CD14-positive monocyte (primary cell): ENCODE results near the gene PCGF5. TPM values are rescaled to one million over a fixed set of nuclear protein-coding genes. Genes with fewer than 3 reads are reported as not detected.
"Not testable (repeated sequence)": the region's sequence is repeated elsewhere in the genome, so short reads cannot be mapped to it uniquely, and the experiment has no call there.

Source experiments
- DNase-seq, 3 donors: peaks; one replicate each; pipeline ENCODE4 v3.0.0-alpha.2; 2011 to 2022
- H2AFZ ChIP-seq: 2 replicates; pipeline ENCODE4 v1.6.0; 2012; ENCODE audit warnings: mild to moderate bottlenecking, low read depth, low read length, inconsistent platforms; ENCODE audit not compliant: insufficient read depth, poor library complexity, severe bottlenecking
- H3K27ac ChIP-seq, 2 donors: 1 replicate in 1 of 2; 2 replicates in 1 of 2; pipeline ENCODE4 v1.5.1; 2012 to 2013; ENCODE audit warnings: low read length in 2 of 2, control low read depth in 1 of 2, inconsistent platforms in 1 of 2, low read depth in 1 of 2, mild to moderate bottlenecking in 1 of 2
- H3K27me3 ChIP-seq, 2 donors: one replicate each; pipeline versions ENCODE4 v1.6.0 to v1.6.1; 2011 to 2013; ENCODE audit warnings: low read length in 2 of 2; ENCODE audit not compliant: control insufficient read depth in 2 of 2, insufficient read depth in 2 of 2
- H3K36me3 ChIP-seq, 2 donors: replicated peaks in 1 of 2; 1 replicate in 1 of 2; 2 replicates in 1 of 2; pipeline versions ENCODE4 v1.5.1 to v1.6.1; 2012 to 2013; ENCODE audit warnings: low read length in 2 of 2, control low read depth in 1 of 2, inconsistent platforms in 1 of 2, mild to moderate bottlenecking in 1 of 2; ENCODE audit not compliant: insufficient read depth in 2 of 2, control insufficient read depth in 1 of 2
- H3K4me1 ChIP-seq, 2 donors: 1 replicate in 1 of 2; 2 replicates in 1 of 2; pipeline versions ENCODE4 v1.5.1 to v1.6.1; 2012 to 2013; ENCODE audit warnings: low read length in 2 of 2, control low read depth in 1 of 2, inconsistent platforms in 1 of 2, mild to moderate bottlenecking in 1 of 2, moderate library complexity in 1 of 2; ENCODE audit not compliant: insufficient read depth in 2 of 2, control insufficient read depth in 1 of 2
- H3K4me2 ChIP-seq: replicated peaks from 2 replicates; pipeline ENCODE3; 2012; ENCODE audit warnings: low read length, moderate library complexity, mild to moderate bottlenecking; ENCODE audit not compliant: poor library complexity, severe bottlenecking; ENCODE audit errors: extremely low read depth
- H3K4me3 ChIP-seq, 3 experiments: fragments of 200-600 bp in 1 of 3; sonication (generic) in 1 of 3; replicated peaks in 1 of 3; 1 replicate in 2 of 3; 2 replicates in 1 of 3; pipeline ENCODE4 v1.5.1; 2011 to 2013; ENCODE audit warnings: low read length in 3 of 3, mild to moderate bottlenecking in 3 of 3, control low read depth in 2 of 3, low read depth in 2 of 3, inconsistent platforms in 1 of 3, moderate library complexity in 1 of 3
- H3K79me2 ChIP-seq: 2 replicates; pipeline ENCODE4 v1.6.0; 2012; ENCODE audit warnings: mild to moderate bottlenecking, control low read depth, inconsistent platforms, low read length, moderate library complexity; ENCODE audit not compliant: insufficient read depth
- H3K9ac ChIP-seq: 2 replicates; pipeline ENCODE4 v1.6.0; 2017; ENCODE audit warnings: low read length, mild to moderate bottlenecking; ENCODE audit not compliant: insufficient read depth, poor library complexity, severe bottlenecking
- H3K9me3 ChIP-seq, 2 donors: replicated peaks in 1 of 2; 1 replicate in 1 of 2; 2 replicates in 1 of 2; pipeline versions ENCODE4 v1.5.1 to v1.6.1; 2012 to 2013; ENCODE audit warnings: low read length in 2 of 2, control low read depth in 1 of 2; ENCODE audit not compliant: control insufficient read depth in 1 of 2, insufficient read depth in 1 of 2
- H4K20me1 ChIP-seq: 2 replicates; pipeline ENCODE4 v1.6.0; 2012; ENCODE audit warnings: mild to moderate bottlenecking, low read length, control low read depth, moderate library complexity; ENCODE audit not compliant: insufficient read depth
- H3K27ac Mint-ChIP-seq, 7 donors: one replicate each; pipeline ENCODE4 v1.8.0; 2020; ENCODE audit warnings: mild to moderate bottlenecking in 7 of 7, mixed read lengths in 7 of 7, moderate library complexity in 6 of 7, inconsistent platforms in 2 of 7
- H3K27me3 Mint-ChIP-seq, 3 donors: one replicate each; pipeline ENCODE4 v1.8.0; 2021 to 2022; ENCODE audit warnings: low read depth in 3 of 3, mild to moderate bottlenecking in 3 of 3, mixed read lengths in 3 of 3, moderate library complexity in 3 of 3, inconsistent platforms in 1 of 3
- H3K36me3 Mint-ChIP-seq, 2 donors: one replicate each; pipeline ENCODE4 v1.8.0; 2020; ENCODE audit warnings: mixed read lengths in 2 of 2, inconsistent platforms in 1 of 2, mild to moderate bottlenecking in 1 of 2
- H3K4me1 Mint-ChIP-seq: one replicate; pipeline ENCODE4 v1.8.0; 2020; ENCODE audit warnings: mild to moderate bottlenecking, mixed read lengths
- H3K4me3 Mint-ChIP-seq, 2 donors: one replicate each; pipeline ENCODE4 v1.8.0; 2020; ENCODE audit warnings: mild to moderate bottlenecking in 2 of 2, mixed read lengths in 2 of 2, moderate library complexity in 1 of 2
- H3K9me3 Mint-ChIP-seq, 7 donors: one replicate each; pipeline ENCODE4 v1.8.0; 2020 to 2022; ENCODE audit warnings: mixed read lengths in 7 of 7, mild to moderate bottlenecking in 6 of 7, moderate library complexity in 6 of 7, inconsistent platforms in 2 of 7
- WGBS: methylation state at CpG from one replicate; pipeline ENCODE4 v1.1.5; 2013; ENCODE audit warnings: missing lambda C conversion rate; ENCODE audit not compliant: insufficient coverage; 5-methylcytosine and 5-hydroxymethylcytosine counted together
- intact Hi-C, 2 donors: fragments of 100-400 bp; cut with micrococcal nuclease; formaldehyde crosslinking; loops; one replicate each; pipeline versions ENCODE4 v1.15.0 to v1.15.1; 2023
- polyA plus RNA-seq, 3 donors: library from polyadenylated mRNA; depleted of rRNA in 1 of 3; unstranded in 2 of 3; stranded (reverse) in 1 of 3; fragments of 300-500 nt in 2 of 3; fragments of >200 nt in 1 of 3; fragmentation: Illumina TruSeq in 2 of 3; gene quantifications; 1 replicate in 2 of 3; 2 replicates in 1 of 3; pipeline ENCODE4 v1.2.3, GENCODE V29; 2012 to 2021
- TF ChIP-seq, protein P1 (sequence below): fragments of 200-600 bp; IDR thresholded peaks from one replicate; pipeline ENCODE4 v1.8.0; 2022; ENCODE audit warnings: antibody characterized with exemption, mild to moderate bottlenecking

The PCGF5 gene
- polyA plus RNA-seq, 3 donors = 55.2 to 80.3 (median 58.7) TPM

- Mint-ChIP-seq H3K27ac (no peak overlapping the region), H3K9me3 (peaks cover 3 to 11% (median 8%) of the 10 kb centered on the region in 7 donors), H3K36me3 (no peaks in the 10 kb centered on the region), H3K4me1 (no peaks in the 10 kb centered on the region), H3K27me3 (peaks cover 0 to 6% (median 0%) of the 10 kb centered on the region in 3 donors), H3K4me3 (peak overlapping the region in 1 of 2 donors; percentile 1)
- H3K4me3 ChIP-seq = no peak overlapping the region
- no peaks in the 10 kb centered on the region for H3K27me3 ChIP-seq
- no peaks in the 10 kb centered on the region for H3K4me1 ChIP-seq
- intact Hi-C loops = no loop called here
- TF ChIP-seq, protein P1, sequence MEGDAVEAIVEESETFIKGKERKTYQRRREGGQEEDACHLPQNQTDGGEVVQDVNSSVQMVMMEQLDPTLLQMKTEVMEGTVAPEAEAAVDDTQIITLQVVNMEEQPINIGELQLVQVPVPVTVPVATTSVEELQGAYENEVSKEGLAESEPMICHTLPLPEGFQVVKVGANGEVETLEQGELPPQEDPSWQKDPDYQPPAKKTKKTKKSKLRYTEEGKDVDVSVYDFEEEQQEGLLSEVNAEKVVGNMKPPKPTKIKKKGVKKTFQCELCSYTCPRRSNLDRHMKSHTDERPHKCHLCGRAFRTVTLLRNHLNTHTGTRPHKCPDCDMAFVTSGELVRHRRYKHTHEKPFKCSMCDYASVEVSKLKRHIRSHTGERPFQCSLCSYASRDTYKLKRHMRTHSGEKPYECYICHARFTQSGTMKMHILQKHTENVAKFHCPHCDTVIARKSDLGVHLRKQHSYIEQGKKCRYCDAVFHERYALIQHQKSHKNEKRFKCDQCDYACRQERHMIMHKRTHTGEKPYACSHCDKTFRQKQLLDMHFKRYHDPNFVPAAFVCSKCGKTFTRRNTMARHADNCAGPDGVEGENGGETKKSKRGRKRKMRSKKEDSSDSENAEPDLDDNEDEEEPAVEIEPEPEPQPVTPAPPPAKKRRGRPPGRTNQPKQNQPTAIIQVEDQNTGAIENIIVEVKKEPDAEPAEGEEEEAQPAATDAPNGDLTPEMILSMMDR = no peak
- H4K20me1 ChIP-seq = no peaks in the 10 kb centered on the region
- H3K79me2 ChIP-seq = no peaks in the 10 kb centered on the region
- H2AFZ ChIP-seq = no peak overlapping the region
- no peak overlapping the region for H3K4me2 ChIP-seq
- peaks cover 0 to 6% of the 10 kb centered on the region in 2 donors for H3K9me3 ChIP-seq
- no peaks in the 10 kb centered on the region for H3K36me3 ChIP-seq
- no peak overlapping the region for H3K27ac ChIP-seq
- DNase-seq = no peak
- no peak overlapping the region for H3K9ac ChIP-seq
- no CpG with 5 or more reads among the region's 4 CpGs for WGBS
Measured at GRCh38 chr10:91319336-91319735, 98.9 kb downstream of the PCGF5 start.

DNA sequence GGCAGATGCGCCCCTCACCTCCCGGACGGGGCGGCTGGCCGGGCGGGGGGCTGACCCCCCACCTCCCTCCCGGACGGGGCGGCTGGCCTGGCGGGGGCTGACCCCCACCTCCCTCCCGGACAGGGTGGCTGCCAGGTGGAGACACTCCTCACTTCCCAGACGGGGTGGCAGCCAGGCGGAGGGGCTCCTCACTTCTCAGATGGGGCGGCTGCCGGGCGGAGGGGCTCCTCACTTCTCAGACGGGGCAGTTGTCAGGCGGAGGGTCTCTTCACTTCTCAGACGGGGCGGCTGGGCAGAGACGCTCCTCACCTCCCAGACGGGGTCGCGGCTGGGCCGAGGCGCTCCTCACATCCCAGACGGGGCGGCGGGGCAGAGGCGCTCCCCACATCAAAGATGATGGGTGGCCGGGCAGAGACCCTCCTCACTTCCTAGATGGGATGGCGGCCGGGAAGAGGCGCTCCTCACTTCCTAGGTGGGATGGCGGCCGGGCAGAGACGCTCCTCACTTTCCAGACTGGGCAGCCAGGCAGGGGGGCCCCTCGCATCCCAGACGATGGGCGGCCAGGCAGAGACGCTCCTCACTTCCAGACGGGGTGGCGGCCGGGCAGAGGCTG, 102.9 kb downstream of the PCGF5 start:
- H3K9me3 Mint-ChIP-seq = peaks cover 14 to 28% (median 16%) of the 10 kb centered on the region in 7 donors
- H3K27ac ChIP-seq, H3K36me3 Mint-ChIP-seq, H4K20me1 ChIP-seq, H3K4me3 ChIP-seq, H3K4me2 ChIP-seq, H3K9ac ChIP-seq, H3K27ac Mint-ChIP-seq, H3K4me1 ChIP-seq, H3K79me2 ChIP-seq, H3K27me3 ChIP-seq, H2AFZ ChIP-seq, H3K27me3 Mint-ChIP-seq, H3K36me3 ChIP-seq, DNase-seq, H3K9me3 ChIP-seq, H3K4me3 Mint-ChIP-seq, H3K4me1 Mint-ChIP-seq, intact Hi-C loops: not testable (repeated sequence)
- WGBS = 97% methylated on average over 28 of the region's 44 CpGs
